ENCODE results near the gene ADRA2B. TPM values are rescaled to one million over a fixed set of nuclear protein-coding genes. Genes with fewer than 3 reads are reported as not detected.

The ADRA2B gene
- total RNA-seq, 4 donors from 2014 or later: 0.33 to 4.6 (median 1.4) TPM

DNA sequence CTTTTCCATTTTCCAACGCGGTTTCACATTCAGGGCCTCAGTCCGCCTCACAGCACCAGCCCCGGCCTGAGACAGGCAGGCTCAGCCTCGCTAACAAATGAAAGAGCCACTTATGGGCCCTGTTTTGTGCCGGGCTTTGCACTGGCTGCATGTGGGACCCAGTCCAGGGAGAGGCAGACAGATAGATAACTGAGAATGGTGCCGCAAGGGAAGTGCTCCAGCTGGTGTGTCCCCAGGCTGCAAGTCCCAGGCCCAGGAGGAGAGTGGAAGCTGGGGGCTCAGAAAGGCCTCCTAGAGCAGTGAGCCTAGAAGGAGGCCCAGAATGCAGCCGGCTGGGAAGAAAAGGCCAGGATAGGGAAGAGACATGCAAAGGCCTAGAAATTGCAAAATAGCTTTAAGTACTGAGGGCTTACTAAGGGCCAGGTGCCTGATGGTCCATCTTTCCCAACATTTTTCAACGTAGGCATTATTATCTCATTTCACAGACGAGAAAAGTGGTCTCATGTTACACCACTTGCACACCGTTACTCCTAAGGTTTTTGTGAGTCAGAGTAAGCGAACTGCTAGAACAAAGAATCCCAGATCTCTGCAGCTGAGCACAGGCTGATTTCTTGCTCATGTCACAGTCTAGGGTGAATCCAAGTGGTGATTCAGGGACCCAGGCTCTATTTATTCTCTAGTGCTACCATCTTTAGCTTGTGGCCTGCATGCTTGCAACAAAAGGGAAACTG is 26.0 kb downstream of the ADRA2B start:
- no peak for TF ChIP-seq CTCF (IDR thresholded peaks at IDR 0.05; ENCODE audit: low read depth)

DNA sequence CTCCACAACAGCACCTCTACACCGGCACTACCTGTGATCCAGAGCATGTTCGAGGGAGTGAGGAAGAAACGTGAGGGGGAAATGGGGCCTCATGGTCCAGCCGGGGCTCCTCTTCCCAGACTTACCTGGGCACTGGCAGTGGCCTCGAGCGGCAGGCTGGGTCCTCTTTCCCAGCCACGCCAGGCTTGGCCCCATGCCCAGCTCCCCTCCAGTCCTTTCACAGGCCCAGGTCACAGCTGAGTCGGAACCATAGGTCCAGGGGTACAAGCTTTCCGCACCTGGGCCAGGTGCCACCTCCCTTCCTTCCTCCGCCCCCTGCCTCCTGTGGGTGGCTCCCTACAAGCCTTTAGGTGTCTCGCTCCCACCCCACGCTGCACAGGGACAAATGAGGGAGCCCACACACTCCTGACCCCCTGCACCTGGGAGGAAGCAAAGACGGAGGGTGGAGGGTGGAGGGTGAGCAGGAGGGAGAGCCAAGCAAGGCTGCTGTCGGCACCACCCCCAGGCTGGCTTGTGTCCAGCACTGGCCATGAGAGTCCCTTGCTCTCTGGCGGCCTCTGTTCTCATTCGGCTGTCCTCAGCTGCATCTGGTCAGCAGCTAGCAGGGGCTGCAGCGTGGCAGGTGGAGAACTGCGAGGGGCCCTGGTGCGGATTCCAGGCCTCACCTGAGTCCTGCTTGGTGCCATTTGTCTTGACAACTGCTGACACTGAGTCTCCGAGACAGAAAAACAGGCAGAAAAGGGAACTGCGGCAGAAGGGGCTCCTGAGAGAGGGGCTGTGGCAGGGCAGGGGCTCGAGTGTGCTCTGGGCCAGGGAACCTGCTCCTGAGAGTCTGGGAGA is 26.8 kb downstream of the ADRA2B start:
- TF ChIP-seq CTCF (IDR thresholded peaks at IDR 0.05; ENCODE audit: low read depth): no peak

DNA sequence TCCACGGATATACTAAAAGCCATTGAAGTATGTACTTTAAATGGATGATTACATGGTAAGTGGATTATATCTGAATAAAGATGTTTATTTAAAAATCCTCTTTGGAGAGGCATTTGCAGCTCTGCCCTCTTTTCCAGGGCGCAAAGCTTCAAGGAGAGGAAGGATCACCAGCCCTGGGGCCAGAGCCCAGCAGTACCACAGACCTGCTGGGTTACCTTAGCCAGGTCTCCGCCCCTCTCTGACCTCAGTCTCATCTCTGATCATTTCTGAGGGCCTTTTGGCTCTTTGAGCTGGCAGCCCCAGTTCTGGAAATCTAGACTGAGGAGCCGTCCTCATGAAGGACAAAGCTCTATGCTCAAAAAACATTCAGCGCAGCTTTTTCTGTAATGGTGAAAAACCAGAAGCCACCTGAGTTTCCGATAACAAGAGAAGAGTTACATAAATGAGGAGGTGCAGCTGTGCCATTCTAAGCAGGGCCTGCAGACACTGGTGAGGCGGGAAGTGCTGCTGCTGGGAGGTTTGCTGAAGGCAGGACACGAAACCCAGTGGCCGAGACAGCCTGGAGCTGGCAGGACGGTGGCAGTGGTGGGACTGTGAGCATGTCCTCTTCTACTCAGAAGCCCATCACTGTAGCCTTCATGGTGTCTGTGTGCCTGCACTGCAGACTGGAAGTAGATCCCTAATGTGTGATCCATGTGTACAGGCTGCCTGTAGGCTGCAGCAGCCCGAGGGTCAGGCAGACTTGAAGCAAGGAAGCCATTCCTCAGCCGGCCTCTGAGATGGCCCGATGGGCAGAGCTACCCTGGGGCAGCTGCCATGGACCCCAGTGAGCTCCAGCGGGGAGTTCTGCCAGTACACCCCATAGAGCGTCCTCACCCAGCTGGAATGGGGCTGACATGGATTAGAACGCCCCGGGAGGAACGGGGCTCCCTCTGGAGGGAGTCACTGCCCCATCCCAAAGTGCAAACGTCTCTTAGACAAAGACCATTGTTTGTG is 27.7 kb downstream of the ADRA2B start:
- TF ChIP-seq CTCF (IDR thresholded peaks at IDR 0.05; ENCODE audit: low read depth): no peak

DNA sequence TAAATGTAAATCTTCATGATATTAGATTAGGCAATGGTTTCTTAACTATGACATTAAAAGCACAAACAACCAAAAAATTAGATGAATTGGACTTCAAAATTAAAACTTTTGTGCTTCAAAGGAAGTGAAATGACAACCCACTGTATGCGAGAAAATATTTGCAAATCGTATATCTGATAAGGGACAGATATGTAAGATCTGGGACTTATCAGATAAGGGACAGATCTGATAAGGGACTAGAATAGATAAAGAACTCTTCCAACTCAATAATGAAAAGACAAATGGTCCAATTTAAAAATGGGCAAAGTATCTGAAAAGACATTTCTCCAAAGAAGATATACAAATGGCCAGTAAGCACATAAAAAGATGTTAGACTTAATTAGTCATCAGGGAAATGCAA is 29.2 kb downstream of the ADRA2B start:
- TF ChIP-seq CTCF (IDR thresholded peaks at IDR 0.05; ENCODE audit: low read depth): no peak

- TF ChIP-seq CTCF (IDR thresholded peaks at IDR 0.05; ENCODE audit: low read depth): no peak
These were observed 30.6 kb downstream of the ADRA2B start for GRCh38 chr2:96085541-96086355.

DNA sequence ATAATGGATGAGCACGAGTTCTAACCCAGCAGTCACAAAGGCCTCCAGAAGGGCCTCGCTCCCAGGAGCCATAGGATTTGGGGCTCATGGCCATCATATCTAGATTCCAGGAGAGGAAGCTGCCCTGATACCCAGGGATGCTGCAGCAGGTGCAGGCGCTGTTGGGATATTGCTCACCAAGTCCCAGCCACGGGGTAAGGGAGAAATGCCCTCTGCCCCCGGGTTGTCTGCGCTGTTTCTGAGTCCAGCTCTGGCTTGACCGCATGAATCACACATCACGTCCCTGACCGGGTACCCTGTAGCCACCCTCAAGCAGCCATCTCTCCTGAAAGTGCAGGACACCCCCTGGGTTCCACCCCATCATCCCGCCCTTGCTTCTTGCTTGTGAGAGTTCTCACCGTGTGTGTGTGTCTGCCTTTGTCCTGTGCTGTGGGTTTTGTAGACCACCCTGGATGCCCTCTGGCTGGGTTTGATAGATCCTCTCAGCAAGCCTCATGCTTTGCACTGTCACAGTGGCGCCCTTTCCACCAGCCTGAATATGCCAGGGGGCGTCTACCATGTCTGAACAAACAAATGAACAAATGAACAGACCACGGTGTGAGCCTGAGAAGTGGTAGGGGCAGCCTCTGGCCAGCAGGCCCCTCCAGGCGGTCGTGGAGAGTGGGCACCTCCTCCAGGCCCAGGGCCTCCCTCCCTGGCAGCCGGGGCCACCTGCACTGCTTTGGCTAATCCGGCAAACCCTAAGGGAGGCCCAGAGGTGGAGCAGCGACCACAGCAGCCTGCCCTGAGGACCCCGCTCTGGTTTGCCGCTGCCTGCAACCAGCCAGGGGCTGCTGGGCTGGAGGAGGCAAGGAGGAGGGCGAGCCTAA is 32.1 kb downstream of the ADRA2B start:
- TF ChIP-seq CTCF (IDR thresholded peaks at IDR 0.05; ENCODE audit: low read depth): no peak
